Measurements from ENCODE around the gene GBP1.
"Not testable (repeated sequence)": the region's sequence is repeated elsewhere in the genome, so short reads cannot be mapped to it uniquely, and the experiment has no call there.

- not testable (repeated sequence) for TF ChIP-seq CTCF, POLR2A (IDR thresholded peaks at IDR 0.05)
These were observed 36.0 kb downstream of the GBP1 start for GRCh38 chr1:89029051-89029450.
